Measurements from ENCODE around the gene CHRNB1.
"Not testable (repeated sequence)": the region's sequence is repeated elsewhere in the genome, so short reads cannot be mapped to it uniquely, and the experiment has no call there.

The CHRNB1 gene

GRCh38 chr17:7481842-7482741 is 37.2 kb downstream of the CHRNB1 start:
- not testable (repeated sequence) for H3K36me3 ChIP-seq (ENCODE audit: control insufficient read depth in 5 of 5, insufficient read depth in 5 of 5, low read length in 5 of 5); H3K9ac ChIP-seq (ENCODE audit: low read length in 5 of 5); H3K27me3 ChIP-seq (ENCODE audit: control insufficient read depth in 5 of 5, insufficient read depth in 4 of 5, low read length in 5 of 5); H3K9me3 ChIP-seq (ENCODE audit: control insufficient read depth in 5 of 5, low read length in 5 of 5); H3K4me3 ChIP-seq (ENCODE audit: low read depth in 1 of 5, low read length in 5 of 5)
- Histone ChIP-seq H3K4me1 (ENCODE audit: control insufficient read depth in 5 of 5, insufficient read depth in 5 of 5, low read length in 5 of 5) (peaks cover 8 to 66% (median 60%) of the 10 kb centered on the region in 5 donors), H3K27ac (ENCODE audit: low read depth, low read length) (peak overlapping the region; percentile 99)

- peak overlapping the region; percentile 99 for H3K27ac ChIP-seq (ENCODE audit: low read depth, low read length)
- H3K27me3 ChIP-seq (ENCODE audit: control insufficient read depth in 5 of 5, insufficient read depth in 4 of 5, low read length in 5 of 5); H3K36me3 ChIP-seq (ENCODE audit: control insufficient read depth in 5 of 5, insufficient read depth in 5 of 5, low read length in 5 of 5); H3K9me3 ChIP-seq (ENCODE audit: control insufficient read depth in 5 of 5, low read length in 5 of 5): not testable (repeated sequence)
- H3K9ac ChIP-seq (ENCODE audit: low read length in 5 of 5): peak overlapping the region in 4 of 5 donors; percentile 77 to 95 (median 90)
- peaks cover 14 to 66% (median 60%) of the 10 kb centered on the region in 5 donors for H3K4me1 ChIP-seq (ENCODE audit: control insufficient read depth in 5 of 5, insufficient read depth in 5 of 5, low read length in 5 of 5)
- peak overlapping the region in 4 of 5 donors; percentile 70 to 88 (median 78) for H3K4me3 ChIP-seq (ENCODE audit: low read depth in 1 of 5, low read length in 5 of 5)
Measured at GRCh38 chr17:7482742-7483088, 37.9 kb downstream of the CHRNB1 start.

GRCh38 chr17:7483255-7484066 is 38.6 kb downstream of the CHRNB1 start:
- H3K27ac ChIP-seq (ENCODE audit: low read depth, low read length): peak overlapping the region; percentile 99
- no peaks in the 10 kb centered on the region for H3K9me3 ChIP-seq (ENCODE audit: control insufficient read depth in 5 of 5, low read length in 5 of 5)
- H3K9ac ChIP-seq (ENCODE audit: low read length in 5 of 5): peak overlapping the region; percentile 77 to 95 (median 90)
- no peaks in the 10 kb centered on the region for H3K36me3 ChIP-seq (ENCODE audit: control insufficient read depth in 5 of 5, insufficient read depth in 5 of 5, low read length in 5 of 5)
- H3K27me3 ChIP-seq (ENCODE audit: control insufficient read depth in 5 of 5, insufficient read depth in 4 of 5, low read length in 5 of 5): no peaks in the 10 kb centered on the region
- peak overlapping the region; percentile 70 to 88 (median 82) for H3K4me3 ChIP-seq (ENCODE audit: low read depth in 1 of 5, low read length in 5 of 5)
- H3K4me1 ChIP-seq (ENCODE audit: control insufficient read depth in 5 of 5, insufficient read depth in 5 of 5, low read length in 5 of 5): peaks cover 14 to 60% (median 57%) of the 10 kb centered on the region in 5 donors

- no peaks in the 10 kb centered on the region for H3K9me3 ChIP-seq (ENCODE audit: control insufficient read depth in 5 of 5, low read length in 5 of 5)
- no peaks in the 10 kb centered on the region for H3K36me3 ChIP-seq (ENCODE audit: control insufficient read depth in 5 of 5, insufficient read depth in 5 of 5, low read length in 5 of 5)
- peak within 1 kb of the TSS; percentile 70 to 88 (median 82) for H3K4me3 ChIP-seq (ENCODE audit: low read depth in 1 of 5, low read length in 5 of 5)
- H3K4me1 ChIP-seq (ENCODE audit: control insufficient read depth in 5 of 5, insufficient read depth in 5 of 5, low read length in 5 of 5): peaks cover 14 to 64% (median 61%) of the 10 kb centered on the region in 5 donors
- H3K9ac ChIP-seq (ENCODE audit: low read length in 5 of 5): peak within 1 kb of the TSS; percentile 79 to 95 (median 90)
- peak within 1 kb of the TSS; percentile 99 for H3K27ac ChIP-seq (ENCODE audit: low read depth, low read length)
- H3K27me3 ChIP-seq (ENCODE audit: control insufficient read depth in 5 of 5, insufficient read depth in 4 of 5, low read length in 5 of 5): no peaks in the 10 kb centered on the region
Measured at GRCh38 chr17:7484067-7484918, 39.4 kb downstream of the CHRNB1 start, which contains the start of gene POLR2A. POLR2A (plus strand) TSS chr17:7484366.

GRCh38 chr17:7484919-7485377 is 40.1 kb downstream of the CHRNB1 start:
- H3K4me1 ChIP-seq (ENCODE audit: control insufficient read depth in 5 of 5, insufficient read depth in 5 of 5, low read length in 5 of 5): peaks cover 14 to 66% (median 62%) of the 10 kb centered on the region in 5 donors

GRCh38 chr17:7486181-7486580 is 41.3 kb downstream of the CHRNB1 start:
- Histone ChIP-seq H3K9ac (ENCODE audit: low read length in 5 of 5) (peak overlapping the region in 4 of 5 donors; percentile 3 to 70 (median 40)), H3K27me3 (ENCODE audit: control insufficient read depth in 5 of 5, insufficient read depth in 4 of 5, low read length in 5 of 5) (no peaks in the 10 kb centered on the region), H3K27ac (ENCODE audit: low read depth, low read length) (peak overlapping the region; percentile 45), H3K36me3 (ENCODE audit: control insufficient read depth in 5 of 5, insufficient read depth in 5 of 5, low read length in 5 of 5) (peaks cover 0 to 3% (median 0%) of the 10 kb centered on the region in 5 donors), H3K4me3 (ENCODE audit: low read depth in 1 of 5, low read length in 5 of 5) (peak overlapping the region; percentile 55 to 73 (median 70)), H3K9me3 (ENCODE audit: control insufficient read depth in 5 of 5, low read length in 5 of 5) (no peaks in the 10 kb centered on the region), H3K4me1 (ENCODE audit: control insufficient read depth in 5 of 5, insufficient read depth in 5 of 5, low read length in 5 of 5) (peaks cover 14 to 66% (median 55%) of the 10 kb centered on the region in 5 donors)

More at GRCh38 chr17:7484919-7485377, 40.1 kb downstream of the CHRNB1 start:
- Histone ChIP-seq H3K36me3 (ENCODE audit: control insufficient read depth in 5 of 5, insufficient read depth in 5 of 5, low read length in 5 of 5) (peaks cover 0 to 3% (median 0%) of the 10 kb centered on the region in 5 donors), H3K9me3 (ENCODE audit: control insufficient read depth in 5 of 5, low read length in 5 of 5) (no peaks in the 10 kb centered on the region), H3K27me3 (ENCODE audit: control insufficient read depth in 5 of 5, insufficient read depth in 4 of 5, low read length in 5 of 5) (no peaks in the 10 kb centered on the region), H3K4me3 (ENCODE audit: low read depth in 1 of 5, low read length in 5 of 5) (peak overlapping the region; percentile 67 to 84 (median 70)), H3K27ac (ENCODE audit: low read depth, low read length) (peak overlapping the region; percentile 99), H3K9ac (ENCODE audit: low read length in 5 of 5) (peak overlapping the region; percentile 62 to 94 (median 79))

- no peak overlapping the region for H3K4me3 ChIP-seq (ENCODE audit: low read depth in 1 of 5, low read length in 5 of 5)
- peaks cover 0 to 8% (median 0%) of the 10 kb centered on the region in 5 donors for H3K36me3 ChIP-seq (ENCODE audit: control insufficient read depth in 5 of 5, insufficient read depth in 5 of 5, low read length in 5 of 5)
- H3K9ac ChIP-seq (ENCODE audit: low read length in 5 of 5): no peak overlapping the region
- H3K4me1 ChIP-seq (ENCODE audit: control insufficient read depth in 5 of 5, insufficient read depth in 5 of 5, low read length in 5 of 5): peaks cover 7 to 62% (median 53%) of the 10 kb centered on the region in 5 donors
- no peaks in the 10 kb centered on the region for H3K9me3 ChIP-seq (ENCODE audit: control insufficient read depth in 5 of 5, low read length in 5 of 5)
- no peak overlapping the region for H3K27ac ChIP-seq (ENCODE audit: low read depth, low read length)
- H3K27me3 ChIP-seq (ENCODE audit: control insufficient read depth in 5 of 5, insufficient read depth in 4 of 5, low read length in 5 of 5): no peaks in the 10 kb centered on the region
Measured at GRCh38 chr17:7490144-7490543, 45.3 kb downstream of the CHRNB1 start.

- H3K4me1 ChIP-seq (ENCODE audit: control insufficient read depth in 5 of 5, insufficient read depth in 5 of 5, low read length in 5 of 5): peaks cover 7 to 57% (median 48%) of the 10 kb centered on the region in 5 donors
Measured at GRCh38 chr17:7491583-7491982, 46.7 kb downstream of the CHRNB1 start.

GRCh38 chr17:7493941-7494340 is 49.1 kb downstream of the CHRNB1 start:
- Histone ChIP-seq H3K9ac (ENCODE audit: low read length in 5 of 5) (no peak overlapping the region), H3K36me3 (ENCODE audit: control insufficient read depth in 5 of 5, insufficient read depth in 5 of 5, low read length in 5 of 5) (peaks cover 3 to 43% (median 31%) of the 10 kb centered on the region in 5 donors), H3K9me3 (ENCODE audit: control insufficient read depth in 5 of 5, low read length in 5 of 5) (no peaks in the 10 kb centered on the region), H3K27ac (ENCODE audit: low read depth, low read length) (no peak overlapping the region), H3K27me3 (ENCODE audit: control insufficient read depth in 5 of 5, insufficient read depth in 4 of 5, low read length in 5 of 5) (no peaks in the 10 kb centered on the region), H3K4me3 (ENCODE audit: low read depth in 1 of 5, low read length in 5 of 5) (no peak overlapping the region), H3K4me1 (ENCODE audit: control insufficient read depth in 5 of 5, insufficient read depth in 5 of 5, low read length in 5 of 5) (peaks cover 3 to 54% (median 26%) of the 10 kb centered on the region in 5 donors)

More at GRCh38 chr17:7491583-7491982, 46.7 kb downstream of the CHRNB1 start:
- Histone ChIP-seq H3K27ac (ENCODE audit: low read depth, low read length) (no peak overlapping the region), H3K9me3 (ENCODE audit: control insufficient read depth in 5 of 5, low read length in 5 of 5) (no peaks in the 10 kb centered on the region), H3K9ac (ENCODE audit: low read length in 5 of 5) (no peak overlapping the region), H3K36me3 (ENCODE audit: control insufficient read depth in 5 of 5, insufficient read depth in 5 of 5, low read length in 5 of 5) (peaks cover 0 to 19% (median 9%) of the 10 kb centered on the region in 5 donors), H3K4me3 (ENCODE audit: low read depth in 1 of 5, low read length in 5 of 5) (no peak overlapping the region), H3K27me3 (ENCODE audit: control insufficient read depth in 5 of 5, insufficient read depth in 4 of 5, low read length in 5 of 5) (no peaks in the 10 kb centered on the region)

Data from subcutaneous abdominal adipose tissue (tissue), 5 donors.